Naive B cell (primary cell): ENCODE data around the gene ITK. TPM values are rescaled to one million over a fixed set of nuclear protein-coding genes. Genes with fewer than 3 reads are reported as not detected.
"Not testable (repeated sequence)": the region's sequence is repeated elsewhere in the genome, so short reads cannot be mapped to it uniquely, and the experiment has no call there.

Experiments used
- ATAC-seq, 2 donors: fragments of 150-1000 bp; cut with Tn5 transposase; 2 replicates each; pipeline ENCODE4 v1.10.0; 2021; ENCODE audit warnings: low read depth in 2 of 2, mild to moderate bottlenecking in 2 of 2, moderate library complexity in 2 of 2
- DNase-seq: peaks from one replicate; pipeline ENCODE4 v3.0.0; 2022
- H3K27ac Mint-ChIP-seq, 6 donors: one replicate each; pipeline ENCODE4 v1.8.0; 2020 to 2022; ENCODE audit warnings: mild to moderate bottlenecking in 6 of 6, mixed read lengths in 6 of 6, moderate library complexity in 5 of 6, inconsistent platforms in 2 of 6
- H3K27me3 Mint-ChIP-seq, 3 donors: one replicate each; pipeline ENCODE4 v1.8.0; 2021 to 2022; ENCODE audit warnings: mixed read lengths in 3 of 3, mild to moderate bottlenecking in 1 of 3
- H3K36me3 Mint-ChIP-seq, 2 donors: one replicate each; pipeline ENCODE4 v1.8.0; 2020 to 2022; ENCODE audit warnings: mixed read lengths in 2 of 2, inconsistent platforms in 1 of 2, mild to moderate bottlenecking in 1 of 2
- H3K4me1 Mint-ChIP-seq, 3 donors: one replicate each; pipeline ENCODE4 v1.8.0; 2020 to 2022; ENCODE audit warnings: mixed read lengths in 3 of 3, inconsistent platforms in 1 of 3, mild to moderate bottlenecking in 1 of 3, moderate library complexity in 1 of 3
- H3K4me3 Mint-ChIP-seq, 8 donors: one replicate each; pipeline ENCODE4 v1.8.0; 2020 to 2022; ENCODE audit warnings: mild to moderate bottlenecking in 8 of 8, mixed read lengths in 8 of 8, moderate library complexity in 8 of 8, inconsistent platforms in 2 of 8
- H3K9me3 Mint-ChIP-seq, 7 donors: one replicate each; pipeline ENCODE4 v1.8.0; 2020 to 2022; ENCODE audit warnings: mixed read lengths in 7 of 7, mild to moderate bottlenecking in 5 of 7, inconsistent platforms in 2 of 7, moderate library complexity in 1 of 7
- polyA plus RNA-seq, 6 donors: library from polyadenylated mRNA; unstranded; fragments of 300-500 nt; fragmentation: Illumina TruSeq; gene quantifications; one replicate each; pipeline ENCODE4 v1.2.3, GENCODE V29; 2021; ENCODE audit warnings: low read depth in 6 of 6

Gene ITK
- polyA plus RNA-seq, 6 donors from 2014 or later: 0.35 to 1.4 (median 0.45) TPM

GRCh38 chr5:157219491-157220271 is 39.0 kb downstream of the ITK start:
- H3K9me3 Mint-ChIP-seq: peaks cover 0 to 2% (median 0%) of the 10 kb centered on the region in 7 donors
- ATAC-seq (no peak), DNase-seq (no peak)
- peaks cover 0 to 4% (median 0%) of the 10 kb centered on the region in 3 donors for H3K27me3 Mint-ChIP-seq
- H3K4me3 Mint-ChIP-seq: peak overlapping the region in 1 of 8 donors; percentile 55
- peaks cover 32 to 43% (median 36%) of the 10 kb centered on the region in 3 donors for H3K4me1 Mint-ChIP-seq
- peak overlapping the region in 2 of 6 donors; percentile 69 to 74 for H3K27ac Mint-ChIP-seq
- H3K36me3 Mint-ChIP-seq: no peaks in the 10 kb centered on the region

GRCh38 chr5:157221959-157222358 is 41.3 kb downstream of the ITK start:
- no peaks in the 10 kb centered on the region for H3K36me3 Mint-ChIP-seq
- peaks cover 0 to 2% (median 0%) of the 10 kb centered on the region in 7 donors for H3K9me3 Mint-ChIP-seq
- DNase-seq: no peak
- H3K4me3 Mint-ChIP-seq: no peak overlapping the region
- H3K27me3 Mint-ChIP-seq: peaks cover 0 to 4% (median 0%) of the 10 kb centered on the region in 3 donors
- ATAC-seq: no peak
- H3K4me1 Mint-ChIP-seq: peaks cover 9 to 21% (median 15%) of the 10 kb centered on the region in 3 donors
- H3K27ac Mint-ChIP-seq: no peak overlapping the region

GRCh38 chr5:157222506-157223230 is 42.0 kb downstream of the ITK start:
- H3K36me3 Mint-ChIP-seq: no peaks in the 10 kb centered on the region

GRCh38 chr5:157225469-157226422 is 45.1 kb downstream of the ITK start:
- no peaks in the 10 kb centered on the region for H3K36me3 Mint-ChIP-seq
- DNase-seq (no peak), ATAC-seq (no peak)
- no peak overlapping the region for H3K4me3 Mint-ChIP-seq
- H3K9me3 Mint-ChIP-seq: no peaks in the 10 kb centered on the region
- peak overlapping the region in 2 of 6 donors; percentile 5 to 44 for H3K27ac Mint-ChIP-seq
- H3K27me3 Mint-ChIP-seq: no peaks in the 10 kb centered on the region
- H3K4me1 Mint-ChIP-seq: peaks cover 0 to 7% (median 3%) of the 10 kb centered on the region in 3 donors

More at GRCh38 chr5:157222506-157223230, 42.0 kb downstream of the ITK start:
- Mint-ChIP-seq H3K27me3 (peaks cover 0 to 3% (median 0%) of the 10 kb centered on the region in 3 donors), H3K9me3 (peaks cover 0 to 2% (median 0%) of the 10 kb centered on the region in 7 donors), H3K4me1 (peaks cover 4 to 13% (median 10%) of the 10 kb centered on the region in 3 donors), H3K27ac (peak overlapping the region in 2 of 6 donors; percentile 29 to 69), H3K4me3 (peak overlapping the region in 1 of 8 donors; percentile 11)
- DNase-seq (no peak), ATAC-seq (no peak)

DNA sequence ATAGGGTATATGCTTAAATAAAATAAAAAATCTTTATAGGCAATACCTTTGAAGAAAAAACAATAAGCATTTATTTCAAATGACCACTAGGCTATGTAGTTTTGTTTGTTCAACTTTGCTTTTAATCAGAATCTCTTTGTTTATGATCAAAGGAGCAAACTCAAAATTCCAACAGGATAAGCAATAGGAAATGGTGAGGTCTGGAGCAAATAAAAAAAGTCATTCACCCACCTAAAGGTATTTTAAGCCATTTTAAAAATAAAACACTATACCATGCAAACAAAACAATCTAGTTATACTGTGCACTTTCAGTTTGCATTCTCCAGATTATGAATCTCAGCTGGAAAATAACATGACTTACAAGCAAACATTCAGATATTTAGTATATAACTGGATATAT is 50.0 kb downstream of the ITK start:
- no peaks in the 10 kb centered on the region for H3K36me3 Mint-ChIP-seq
- no peak for ATAC-seq
- no peak for DNase-seq
- H3K4me3 Mint-ChIP-seq: no peak overlapping the region
- no peak overlapping the region for H3K27ac Mint-ChIP-seq
- H3K9me3 Mint-ChIP-seq: no peaks in the 10 kb centered on the region
- no peaks in the 10 kb centered on the region for H3K27me3 Mint-ChIP-seq
- H3K4me1 Mint-ChIP-seq: peaks cover 0 to 5% (median 0%) of the 10 kb centered on the region in 3 donors

- H3K27ac Mint-ChIP-seq: peak overlapping the region in 2 of 6 donors; percentile 54 to 78
Measured at GRCh38 chr5:157232706-157233105, 52.1 kb downstream of the ITK start.

DNA sequence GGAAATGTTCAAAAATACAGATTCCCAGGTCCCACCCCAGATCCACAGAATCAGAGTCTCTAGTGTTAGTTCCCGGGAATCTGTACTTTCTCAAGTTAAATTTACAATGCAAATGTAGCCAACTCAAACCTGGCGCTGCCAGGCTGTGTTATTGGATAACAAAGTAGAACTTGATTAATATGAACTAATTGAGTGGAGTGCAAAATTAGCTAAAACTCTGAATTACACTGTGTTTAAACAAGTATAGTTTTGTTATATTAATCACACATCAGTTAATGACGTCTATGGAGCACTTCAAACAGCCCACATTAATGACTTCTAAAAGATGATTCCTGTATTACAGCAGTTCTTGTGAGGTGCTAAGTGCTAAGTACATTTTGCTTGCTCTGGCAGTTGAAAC is 52.9 kb downstream of the ITK start:
- no peaks in the 10 kb centered on the region for H3K36me3 Mint-ChIP-seq
- ATAC-seq: no peak
- DNase-seq: no peak
- H3K4me1 Mint-ChIP-seq: peaks cover 0 to 5% (median 0%) of the 10 kb centered on the region in 3 donors
- H3K9me3 Mint-ChIP-seq: no peaks in the 10 kb centered on the region
- H3K27ac Mint-ChIP-seq: no peak overlapping the region
- no peaks in the 10 kb centered on the region for H3K27me3 Mint-ChIP-seq
- H3K4me3 Mint-ChIP-seq: no peak overlapping the region

More at GRCh38 chr5:157232706-157233105, 52.1 kb downstream of the ITK start:
- ATAC-seq: no peak
- Mint-ChIP-seq H3K4me1 (peaks cover 0 to 5% (median 0%) of the 10 kb centered on the region in 3 donors), H3K27me3 (no peaks in the 10 kb centered on the region), H3K4me3 (no peak overlapping the region), H3K36me3 (no peaks in the 10 kb centered on the region), H3K9me3 (no peaks in the 10 kb centered on the region)
- no peak for DNase-seq

GRCh38 chr5:157236423-157236822 is 55.8 kb downstream of the ITK start:
- H3K4me1 Mint-ChIP-seq: peaks cover 0 to 5% (median 0%) of the 10 kb centered on the region in 3 donors
- H3K9me3 Mint-ChIP-seq: no peaks in the 10 kb centered on the region
- no peak for DNase-seq
- no peaks in the 10 kb centered on the region for H3K36me3 Mint-ChIP-seq
- H3K27ac Mint-ChIP-seq: no peak overlapping the region
- ATAC-seq: no peak
- no peak overlapping the region for H3K4me3 Mint-ChIP-seq
- no peaks in the 10 kb centered on the region for H3K27me3 Mint-ChIP-seq

DNA sequence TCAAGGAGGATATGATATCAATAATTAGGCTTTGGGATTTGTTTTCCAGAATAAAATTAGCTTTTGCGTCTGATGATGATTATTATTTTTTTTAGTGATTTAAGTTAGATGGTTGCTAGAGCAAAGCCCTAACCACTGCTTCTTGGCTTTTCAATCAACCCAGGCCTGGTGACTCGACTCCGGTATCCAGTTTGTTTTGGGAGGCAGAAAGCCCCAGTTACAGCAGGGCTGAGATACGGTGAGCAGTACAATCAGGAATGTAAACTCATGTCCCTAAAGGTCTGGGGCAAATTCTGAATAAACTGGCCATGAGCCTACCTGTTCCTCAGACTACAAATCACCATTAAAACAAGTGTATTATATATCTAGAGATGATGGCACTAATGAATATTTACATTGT is 60.8 kb downstream of the ITK start:
- ATAC-seq: no peak
- H3K4me3 Mint-ChIP-seq: no peak overlapping the region
- H3K36me3 Mint-ChIP-seq: no peaks in the 10 kb centered on the region
- no peak for DNase-seq
- no peak overlapping the region for H3K27ac Mint-ChIP-seq
- no peaks in the 10 kb centered on the region for H3K9me3 Mint-ChIP-seq
- H3K4me1 Mint-ChIP-seq: no peaks in the 10 kb centered on the region
- H3K27me3 Mint-ChIP-seq: no peaks in the 10 kb centered on the region

DNA sequence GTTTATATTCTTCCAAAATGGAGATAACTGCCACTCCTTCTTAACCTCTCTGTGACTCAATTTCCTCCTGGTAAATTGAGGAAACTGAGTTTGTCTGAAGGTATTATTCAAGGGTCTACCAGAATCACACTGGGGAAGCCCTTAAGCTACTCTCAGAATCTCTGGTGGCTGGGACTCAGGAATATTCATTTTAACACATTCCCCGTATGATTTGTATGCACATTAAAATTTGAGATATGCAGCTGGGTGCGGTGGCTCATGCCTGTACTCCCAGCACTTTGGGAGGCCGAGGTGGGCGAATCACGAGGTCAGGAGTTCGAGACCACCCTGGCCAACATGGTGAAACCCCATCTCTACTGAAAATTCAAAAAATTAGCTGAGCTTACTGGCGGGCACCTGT is 64.1 kb downstream of the ITK start:
- H3K4me1 Mint-ChIP-seq: peaks cover 7 to 11% (median 10%) of the 10 kb centered on the region in 3 donors
- not testable (repeated sequence) for H3K9me3 Mint-ChIP-seq, DNase-seq, H3K36me3 Mint-ChIP-seq, H3K27ac Mint-ChIP-seq, H3K4me3 Mint-ChIP-seq, ATAC-seq, H3K27me3 Mint-ChIP-seq

DNA sequence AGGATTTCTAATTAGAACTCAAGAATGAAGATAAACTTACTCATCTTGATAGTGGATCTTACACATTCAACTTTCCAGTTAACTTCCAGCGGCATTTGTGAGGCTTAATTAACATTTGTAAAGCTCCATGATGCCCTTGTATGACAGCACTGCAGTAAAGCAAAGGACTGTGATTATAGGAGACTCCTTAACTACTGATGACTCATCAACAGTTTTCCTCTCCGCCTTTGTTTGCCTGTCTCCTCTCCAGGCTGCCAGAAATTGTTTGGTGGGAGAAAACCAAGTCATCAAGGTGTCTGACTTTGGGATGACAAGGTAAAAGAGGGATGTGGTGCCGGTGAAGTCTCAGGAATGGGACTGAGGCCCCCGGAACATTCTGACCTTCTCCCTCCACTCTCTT is 64.8 kb downstream of the ITK start:
- no peak for ATAC-seq
- H3K27ac Mint-ChIP-seq: no peak overlapping the region
- peaks cover 7 to 11% (median 10%) of the 10 kb centered on the region in 3 donors for H3K4me1 Mint-ChIP-seq
- no peaks in the 10 kb centered on the region for H3K9me3 Mint-ChIP-seq
- H3K4me3 Mint-ChIP-seq: no peak overlapping the region
- DNase-seq: no peak
- H3K36me3 Mint-ChIP-seq: no peaks in the 10 kb centered on the region
- no peaks in the 10 kb centered on the region for H3K27me3 Mint-ChIP-seq

DNA sequence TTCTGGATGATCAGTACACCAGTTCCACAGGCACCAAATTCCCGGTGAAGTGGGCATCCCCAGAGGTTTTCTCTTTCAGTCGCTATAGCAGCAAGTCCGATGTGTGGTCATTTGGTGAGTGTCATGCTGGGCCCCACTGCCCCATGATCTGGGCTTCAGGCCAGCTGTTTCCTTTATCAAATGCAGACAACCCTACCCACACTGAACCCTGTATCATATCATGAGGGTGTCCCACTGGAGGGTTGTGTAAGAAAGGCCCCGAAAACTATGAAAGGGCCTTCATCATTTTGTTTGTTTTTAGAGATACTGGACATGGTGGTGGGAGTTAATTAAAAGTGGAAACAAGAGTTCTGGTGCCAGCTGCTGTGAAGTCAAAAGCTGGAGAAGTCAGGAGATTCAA is 65.2 kb downstream of the ITK start:
- H3K27me3 Mint-ChIP-seq: no peaks in the 10 kb centered on the region
- peaks cover 7 to 11% (median 10%) of the 10 kb centered on the region in 3 donors for H3K4me1 Mint-ChIP-seq
- H3K36me3 Mint-ChIP-seq: no peaks in the 10 kb centered on the region
- H3K4me3 Mint-ChIP-seq: no peak overlapping the region
- DNase-seq (no peak), ATAC-seq (no peak)
- H3K9me3 Mint-ChIP-seq: no peaks in the 10 kb centered on the region
- H3K27ac Mint-ChIP-seq: no peak overlapping the region

DNA sequence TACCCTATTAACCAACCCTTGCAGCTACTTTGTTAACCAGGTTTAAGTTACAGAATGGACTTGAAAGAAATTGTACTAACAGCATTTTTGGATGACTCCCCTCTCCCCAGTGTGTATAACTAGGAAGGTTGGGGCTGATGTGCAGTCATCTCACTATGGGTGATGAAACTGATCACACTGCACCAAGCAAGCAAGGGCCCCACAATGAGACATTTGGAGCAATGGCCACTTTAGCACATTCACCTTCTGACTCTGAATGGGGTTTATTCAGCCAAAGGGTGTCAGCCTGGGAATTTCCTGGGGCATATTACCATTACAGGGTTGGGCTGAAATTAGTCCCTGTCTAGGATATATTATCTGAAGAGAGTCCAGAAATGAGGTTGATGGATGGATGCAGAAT is 66.6 kb downstream of the ITK start:
- no peak for DNase-seq
- H3K9me3 Mint-ChIP-seq: no peaks in the 10 kb centered on the region
- no peak overlapping the region for H3K4me3 Mint-ChIP-seq
- H3K27me3 Mint-ChIP-seq: no peaks in the 10 kb centered on the region
- no peak overlapping the region for H3K27ac Mint-ChIP-seq
- no peaks in the 10 kb centered on the region for H3K36me3 Mint-ChIP-seq
- H3K4me1 Mint-ChIP-seq: peaks cover 7 to 11% (median 10%) of the 10 kb centered on the region in 3 donors
- no peak for ATAC-seq
